ELF-1 (cell line): ENCODE results near the gene MAGI1.

ENCODE experiments used
- DNase-seq: peaks from one replicate; pipeline ENCODE4 v3.0.0-alpha.2; 2016; ENCODE audit warnings: low read depth, low spot score

The MAGI1 gene

GRCh38 chr3:65432388-65433003 is 606.2 kb downstream of the MAGI1 start:
- no peak for DNase-seq

GRCh38 chr3:65425880-65426279 is 612.8 kb downstream of the MAGI1 start:
- peak; percentile 19 for DNase-seq

GRCh38 chr3:65422154-65422553 is 616.6 kb downstream of the MAGI1 start:
- no peak for DNase-seq

- no peak for DNase-seq
These were observed 619.5 kb downstream of the MAGI1 start for GRCh38 chr3:65419233-65419632.

- no peak for DNase-seq
These were observed 624.8 kb downstream of the MAGI1 start for GRCh38 chr3:65413891-65414290.

- peak; percentile 55 for DNase-seq
These were observed 626.1 kb downstream of the MAGI1 start for GRCh38 chr3:65412588-65412987.

GRCh38 chr3:65411367-65411766 is 627.4 kb downstream of the MAGI1 start:
- no peak for DNase-seq

- DNase-seq, result no peak
These were observed 629.5 kb downstream of the MAGI1 start for GRCh38 chr3:65409176-65409569.

- DNase-seq, result no peak
These were observed 630.1 kb downstream of the MAGI1 start for GRCh38 chr3:65408531-65409175.

GRCh38 chr3:65406470-65406869 is 632.2 kb downstream of the MAGI1 start:
- DNase-seq, result no peak

GRCh38 chr3:65402597-65402996 is 636.1 kb downstream of the MAGI1 start:
- peak; percentile 12 for DNase-seq

GRCh38 chr3:65401359-65402305 is 637.1 kb downstream of the MAGI1 start:
- DNase-seq, result peak; percentile 30

GRCh38 chr3:65400899-65401298 is 637.8 kb downstream of the MAGI1 start:
- peak; percentile 14 for DNase-seq

- no peak for DNase-seq
These were observed 639.8 kb downstream of the MAGI1 start for GRCh38 chr3:65398953-65399352.

GRCh38 chr3:65396078-65396477 is 642.6 kb downstream of the MAGI1 start:
- no peak for DNase-seq

GRCh38 chr3:65391068-65391467 is 647.6 kb downstream of the MAGI1 start:
- DNase-seq, result no peak

GRCh38 chr3:65385805-65386204 is 652.9 kb downstream of the MAGI1 start:
- DNase-seq, result no peak

- no peak for DNase-seq
These were observed 657.2 kb downstream of the MAGI1 start for GRCh38 chr3:65381496-65382010.

- no peak for DNase-seq
These were observed 659.5 kb downstream of the MAGI1 start for GRCh38 chr3:65379223-65379622.

GRCh38 chr3:65377637-65378036 is 661.1 kb downstream of the MAGI1 start:
- no peak for DNase-seq

GRCh38 chr3:65376426-65376825 is 662.3 kb downstream of the MAGI1 start:
- DNase-seq, result no peak

- no peak for DNase-seq
These were observed 667.7 kb downstream of the MAGI1 start for GRCh38 chr3:65371053-65371452.
